GM04504 (cell line): ENCODE measurements around the gene MBNL1.

ENCODE experiments used
- DNase-seq: peaks from one replicate; pipeline ENCODE4 v3.0.0-alpha.2; 2012; ENCODE audit warnings: low read depth

MBNL1 gene

GRCh38 chr3:152298393-152299248 is 29.9 kb downstream of the MBNL1 start:
- peak; percentile 93 for DNase-seq

GRCh38 chr3:152299249-152299976 is 30.7 kb downstream of the MBNL1 start:
- no peak for DNase-seq

DNA sequence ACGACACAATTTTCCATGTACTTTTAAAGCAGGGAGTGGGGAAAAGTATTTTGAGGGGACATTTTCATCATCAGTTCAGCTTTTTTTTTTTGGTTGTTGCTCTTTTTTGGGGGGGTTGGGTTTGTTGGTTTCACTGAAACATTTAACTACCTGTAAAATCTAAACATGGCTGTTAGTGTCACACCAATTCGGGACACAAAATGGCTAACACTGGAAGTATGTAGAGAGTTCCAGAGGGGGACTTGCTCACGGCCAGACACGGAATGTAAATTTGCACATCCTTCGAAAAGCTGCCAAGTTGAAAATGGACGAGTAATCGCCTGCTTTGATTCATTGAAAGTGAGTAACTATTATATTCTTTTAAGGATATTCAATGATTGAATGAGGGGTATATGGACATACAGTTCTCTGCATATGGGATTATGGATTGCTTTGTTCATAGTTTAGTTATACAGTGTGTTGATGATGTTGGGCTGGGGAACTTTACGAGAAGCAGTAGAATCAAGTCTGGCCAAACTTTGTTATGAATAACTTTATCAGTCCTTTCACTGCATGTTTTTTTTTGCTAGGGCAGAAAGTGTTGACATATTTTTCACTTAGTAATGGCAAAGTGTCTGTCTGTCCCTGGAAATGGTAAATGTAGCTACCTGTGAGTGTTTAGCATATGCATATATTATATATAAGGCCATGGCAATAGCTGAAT is 31.5 kb downstream of the MBNL1 start:
- no peak for DNase-seq

GRCh38 chr3:152301745-152302181 is 33.0 kb downstream of the MBNL1 start:
- DNase-seq: no peak

DNA sequence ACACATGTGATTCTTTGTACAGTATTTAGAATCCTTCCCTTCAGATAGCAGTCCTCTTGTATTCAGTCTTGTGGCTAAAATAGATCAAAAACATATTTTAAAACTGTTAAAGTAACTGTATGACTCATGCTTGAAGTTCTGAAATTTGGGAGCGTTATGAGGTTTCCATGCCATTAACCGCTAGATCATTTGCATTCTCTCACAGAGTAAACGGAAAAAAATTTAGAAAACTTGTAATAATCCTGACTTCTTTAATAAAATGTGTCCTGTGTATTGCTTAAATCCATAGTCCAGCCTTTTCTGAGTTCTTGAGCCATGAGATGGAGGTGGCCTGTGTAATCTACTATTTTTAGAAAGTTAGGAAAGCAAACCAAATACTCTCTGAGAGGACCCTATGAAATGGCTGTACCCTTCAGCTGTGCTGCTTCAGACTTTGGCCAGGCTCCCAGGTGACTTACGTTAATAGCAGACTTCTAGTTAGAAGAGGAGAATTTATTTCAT is 33.8 kb downstream of the MBNL1 start:
- DNase-seq: peak; percentile 88

- no peak for DNase-seq
Observed at GRCh38 chr3:152304160-152304559, 35.4 kb downstream of the MBNL1 start.

DNA sequence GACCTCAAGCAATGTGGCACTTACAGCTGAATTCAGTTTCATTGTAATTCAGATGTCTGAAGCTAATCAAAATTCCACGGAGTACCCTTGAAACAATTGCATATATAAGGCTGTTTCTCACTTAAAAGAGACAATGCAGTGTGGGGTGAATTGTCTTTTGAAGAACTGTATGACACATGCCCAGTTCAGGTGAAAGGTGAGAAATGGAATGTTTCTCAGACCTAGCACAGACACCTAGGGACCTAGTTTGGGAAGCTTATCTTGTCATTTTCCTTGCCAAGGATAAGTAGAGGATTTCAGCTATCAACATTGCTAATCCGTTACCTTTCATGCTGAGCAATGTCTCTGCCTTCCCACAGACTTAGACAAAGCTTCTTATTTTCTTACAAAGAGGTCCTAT is 36.3 kb downstream of the MBNL1 start:
- no peak for DNase-seq

GRCh38 chr3:152307829-152308474 is 39.2 kb downstream of the MBNL1 start:
- no peak for DNase-seq

DNA sequence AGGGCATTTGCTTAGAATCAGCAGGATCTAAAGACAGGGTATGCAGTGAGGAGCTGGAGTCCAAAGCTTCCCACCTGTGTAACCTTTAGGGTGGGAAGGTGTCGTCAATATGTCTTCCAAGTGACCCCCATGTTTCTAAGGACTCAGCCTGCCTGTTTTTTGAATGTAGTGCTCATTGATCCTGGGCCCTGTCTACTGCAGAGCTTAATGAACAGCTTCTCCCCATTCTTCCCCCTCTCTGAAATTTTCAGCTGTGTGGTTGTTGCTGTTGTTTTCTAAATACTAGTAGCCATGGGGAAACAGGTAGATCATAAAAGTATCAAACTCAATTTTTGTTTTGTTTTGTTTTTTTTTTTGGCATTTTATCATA is 39.7 kb downstream of the MBNL1 start:
- no peak for DNase-seq

DNA sequence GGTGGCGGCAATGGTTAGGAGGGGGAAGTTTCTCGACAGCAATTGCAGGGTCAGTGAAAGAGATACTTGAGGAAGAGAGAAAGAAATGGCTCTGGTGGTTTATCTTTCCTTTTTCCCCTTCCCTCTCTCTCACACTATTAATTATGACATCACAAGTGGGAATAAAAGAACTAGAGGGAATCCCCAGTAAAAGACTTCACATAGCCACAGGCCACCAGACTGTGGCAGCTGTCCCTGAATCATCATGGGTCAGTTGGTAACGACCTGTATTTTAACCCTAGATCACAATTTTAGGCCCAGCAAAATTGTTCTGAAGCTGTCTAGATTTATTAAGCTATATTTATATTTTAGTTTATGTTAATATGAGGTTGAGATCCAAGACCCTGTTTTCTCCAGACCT is 40.3 kb downstream of the MBNL1 start:
- no peak for DNase-seq

DNA sequence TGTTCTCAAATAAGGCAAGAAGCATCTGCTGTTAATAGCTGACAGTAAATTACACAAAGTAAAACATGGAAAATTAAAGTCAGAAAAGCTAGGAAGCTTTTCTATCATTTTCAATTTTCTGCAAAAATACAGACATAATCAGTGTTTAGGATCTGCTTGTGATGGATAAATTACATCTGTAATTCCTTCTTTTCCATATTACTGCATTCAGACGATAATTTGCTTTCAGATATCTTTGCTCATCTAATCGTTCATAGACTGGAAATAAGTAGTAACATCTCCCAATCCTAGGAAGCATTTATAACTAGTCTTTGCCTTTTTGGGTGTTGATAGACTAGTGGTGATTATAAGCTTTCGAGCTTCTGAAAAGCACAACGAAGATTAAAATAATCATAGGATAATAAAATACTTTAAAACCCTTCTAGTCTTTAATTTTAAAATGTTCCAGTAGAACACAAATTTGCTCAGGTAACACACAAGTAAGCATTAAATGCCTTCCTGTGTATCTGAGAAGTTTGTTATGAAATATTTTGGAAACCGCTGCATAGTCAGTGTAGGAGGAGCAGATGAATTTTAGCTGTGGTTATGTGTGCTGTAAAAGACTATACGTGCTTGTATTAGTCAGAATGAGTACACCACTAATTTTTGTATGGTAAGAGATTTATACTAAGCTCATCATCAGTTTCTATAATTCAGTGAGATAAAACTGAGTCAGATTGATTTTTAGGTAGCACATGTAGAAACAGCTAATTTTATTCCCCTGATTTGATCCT is 41.0 kb downstream of the MBNL1 start:
- DNase-seq: peak; percentile 48

GRCh38 chr3:152313430-152313829 is 44.7 kb downstream of the MBNL1 start:
- DNase-seq: no peak

GRCh38 chr3:152313914-152314313 is 45.2 kb downstream of the MBNL1 start:
- DNase-seq: no peak

GRCh38 chr3:152314677-152315353 is 46.1 kb downstream of the MBNL1 start:
- no peak for DNase-seq

DNA sequence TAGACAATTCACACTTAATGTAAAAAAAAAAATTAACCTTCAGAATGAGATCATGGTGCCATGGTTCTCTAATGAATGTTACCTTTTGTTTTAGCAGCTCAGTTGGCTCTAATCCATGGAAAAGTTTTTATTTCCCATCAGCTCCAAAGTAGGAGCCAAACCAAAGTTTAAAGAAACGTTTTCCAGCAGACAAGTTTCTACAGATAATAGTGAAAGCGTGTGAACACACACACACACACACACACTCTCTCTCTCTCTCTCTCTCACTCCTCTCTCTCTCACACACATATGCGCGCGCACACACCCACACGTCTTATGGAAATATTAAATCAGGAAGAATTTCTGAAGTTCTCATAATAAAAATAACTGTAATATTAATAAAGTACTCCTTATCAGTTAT is 46.9 kb downstream of the MBNL1 start:
- DNase-seq: no peak

DNA sequence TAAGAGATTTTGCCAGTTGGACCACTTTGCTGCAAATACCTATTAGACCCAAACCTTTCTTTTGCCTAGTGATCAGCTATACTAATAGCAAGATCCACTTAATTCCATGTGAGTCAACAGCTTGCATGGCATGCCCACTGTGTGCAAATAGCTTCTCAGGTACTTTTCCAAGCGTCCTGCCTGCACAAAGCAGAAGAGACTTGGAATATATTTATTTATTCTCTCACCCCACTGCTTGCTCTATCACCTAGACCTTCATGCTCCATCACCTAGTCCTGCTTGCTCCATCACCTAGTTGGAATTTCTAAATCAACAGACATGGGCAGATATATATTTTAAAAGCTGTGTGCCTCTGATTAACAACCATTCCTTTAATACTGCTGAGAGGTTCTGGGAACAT is 47.6 kb downstream of the MBNL1 start:
- DNase-seq: no peak

- DNase-seq: no peak
Observed at GRCh38 chr3:152317184-152317583, 48.5 kb downstream of the MBNL1 start.

DNA sequence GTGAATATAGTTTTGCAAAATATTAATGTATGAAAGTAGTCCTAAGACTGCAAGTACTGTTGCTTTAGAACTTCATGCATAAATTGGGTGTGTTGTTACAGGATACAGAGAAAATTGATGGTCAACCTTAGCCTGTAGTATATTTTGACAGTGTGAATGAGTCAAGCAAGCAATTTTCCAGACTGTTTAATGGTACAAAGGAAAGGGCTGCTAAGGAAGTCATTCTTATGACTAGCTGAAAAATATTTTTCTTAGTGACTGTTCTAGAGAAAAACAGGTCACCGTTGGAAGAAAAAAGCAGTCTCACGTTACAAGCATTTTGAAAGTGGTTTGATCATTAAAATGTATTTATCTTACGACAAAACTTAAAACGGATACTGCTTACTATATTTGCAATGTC is 49.2 kb downstream of the MBNL1 start:
- DNase-seq: no peak

GRCh38 chr3:152318512-152318911 is 49.8 kb downstream of the MBNL1 start:
- no peak for DNase-seq

DNA sequence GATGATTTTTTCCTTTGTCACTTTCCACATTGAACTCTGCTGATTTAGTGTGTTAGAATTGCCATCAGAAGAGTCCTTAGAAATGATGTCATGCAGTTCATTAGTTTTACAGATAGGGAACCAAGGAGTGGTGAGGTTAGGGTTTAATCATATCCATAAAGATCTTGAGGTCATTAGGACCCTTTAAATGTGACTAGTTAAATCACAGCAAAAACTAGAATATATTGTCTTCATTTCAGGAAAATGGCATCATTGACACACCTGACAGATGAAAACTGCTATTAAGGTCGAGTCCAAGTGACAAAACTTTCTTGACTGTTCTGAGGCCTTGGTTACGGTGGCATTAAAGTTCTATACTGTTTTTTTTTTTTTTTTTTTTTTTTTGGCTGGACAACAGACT is 50.5 kb downstream of the MBNL1 start:
- no peak for DNase-seq
